ENCODE data around the gene DEGS1.
"Not testable (repeated sequence)": the region's sequence is repeated elsewhere in the genome, so short reads cannot be mapped to it uniquely, and the experiment has no call there.

Gene DEGS1

DNA sequence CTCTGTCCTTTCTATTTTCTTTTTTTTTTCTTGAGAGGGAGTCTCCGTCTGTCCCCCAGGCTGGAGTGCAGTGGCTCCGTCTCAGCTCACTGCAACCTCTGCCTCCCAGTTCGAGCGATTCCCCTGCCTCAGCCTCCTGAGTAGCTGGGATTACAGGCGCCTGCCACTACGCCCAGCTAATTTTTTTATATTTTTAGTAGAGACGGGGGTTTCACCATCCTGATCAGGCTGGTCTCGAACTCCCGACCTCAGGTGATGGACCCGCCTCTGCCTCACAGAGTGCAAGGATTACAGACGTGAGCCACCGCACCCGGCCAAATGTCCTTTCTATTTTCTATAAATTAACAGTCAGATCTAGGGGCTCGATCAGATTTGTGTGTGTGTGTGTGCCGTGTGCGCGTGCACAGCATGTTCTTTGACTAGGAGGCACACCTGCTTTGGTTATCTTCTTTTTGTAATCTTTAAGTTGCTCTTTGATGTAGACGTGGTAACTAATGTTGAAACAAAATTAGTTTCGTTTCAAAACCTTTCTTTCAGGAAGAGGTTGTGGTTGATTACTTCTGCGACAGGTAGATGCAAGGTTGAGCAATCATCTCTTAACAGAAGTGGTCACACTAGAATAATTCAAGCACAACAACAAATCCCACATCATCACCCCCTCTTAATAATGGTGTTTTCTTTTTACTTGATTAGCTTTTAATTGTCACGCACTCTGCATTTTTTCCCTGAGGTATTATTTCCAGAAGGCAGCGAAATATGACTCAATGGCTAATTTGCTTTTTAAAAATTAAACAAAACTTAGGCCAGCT is 779 bp upstream of the DEGS1 start:
- DNase-seq: no peak

DNA sequence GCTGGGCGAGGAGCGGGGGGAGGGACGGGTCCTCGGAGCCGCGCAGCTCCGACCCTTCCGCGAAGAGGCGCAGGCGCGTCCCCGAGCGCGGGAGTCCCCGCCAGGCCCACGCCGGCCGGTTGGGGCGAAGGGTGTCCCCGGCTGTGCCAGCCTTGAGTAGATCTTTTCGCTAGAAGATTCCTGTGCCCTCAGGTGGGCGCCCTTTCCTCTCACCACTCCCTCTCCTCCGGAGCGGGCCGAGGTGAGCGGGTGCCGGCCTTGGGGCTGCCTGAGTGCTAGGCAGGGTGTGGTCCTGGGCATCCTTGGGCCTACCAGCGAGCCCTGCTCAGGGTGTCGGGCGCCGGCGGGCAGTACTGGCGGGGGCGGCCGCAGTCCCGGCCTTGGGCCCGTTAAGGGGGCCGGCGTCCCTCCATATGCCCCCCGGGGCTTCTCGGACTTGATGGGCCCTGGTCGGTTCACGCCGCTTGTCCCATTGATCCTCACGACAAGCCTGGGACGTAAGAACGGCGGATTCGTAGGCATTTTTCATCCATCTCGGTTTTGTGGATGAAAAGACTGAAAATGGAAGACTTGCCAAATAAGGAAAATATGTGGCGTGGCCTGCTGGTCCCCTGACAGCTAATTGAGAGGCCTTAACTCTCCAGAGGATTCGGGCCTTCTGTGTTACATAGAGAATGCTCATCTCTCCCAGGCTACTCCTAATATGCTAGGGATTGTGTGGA is 712 bp downstream of the DEGS1 start:
- DNase-seq: peak; percentile 29 to 65

DNA sequence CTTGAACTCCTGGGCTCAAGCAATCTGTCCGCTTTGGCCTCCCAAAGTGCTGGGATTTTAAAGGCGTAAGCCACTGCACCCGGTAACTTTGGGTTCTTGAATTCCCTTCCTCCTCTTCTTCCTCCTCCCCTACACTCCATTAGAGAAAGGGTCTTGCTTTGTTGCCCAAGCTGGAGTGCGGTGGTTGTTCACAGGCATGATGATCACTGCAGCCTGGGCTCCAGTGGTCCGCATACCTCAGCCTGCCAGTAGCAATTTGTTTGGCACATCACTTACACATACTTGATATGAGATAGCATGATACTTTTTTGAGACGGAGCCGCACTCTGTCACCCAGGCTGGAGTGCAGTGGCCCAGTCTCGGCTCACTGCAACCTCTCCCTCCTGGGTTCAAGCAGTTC is 2.2 kb downstream of the DEGS1 start:
- DNase-seq: no peak

DNA sequence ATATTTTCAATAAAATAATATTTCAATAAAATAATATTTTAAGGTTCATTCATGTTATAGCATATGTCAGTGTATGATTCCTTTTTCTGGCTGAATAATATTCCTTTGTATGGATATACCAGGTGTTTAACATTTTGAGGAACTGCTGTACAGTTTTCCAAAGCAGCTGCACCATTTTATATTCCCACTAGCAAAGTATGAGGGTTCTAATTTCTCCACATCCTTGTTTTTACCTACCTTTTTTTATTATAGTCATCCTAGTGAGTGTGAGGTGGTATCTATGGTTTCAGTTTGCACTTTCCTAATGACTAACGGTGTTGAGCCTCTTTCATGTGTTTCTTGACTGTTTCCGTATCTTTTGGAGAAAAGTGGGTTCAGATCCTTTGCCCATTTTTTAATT is 5.2 kb downstream of the DEGS1 start:
- DNase-seq: no peak

DNA sequence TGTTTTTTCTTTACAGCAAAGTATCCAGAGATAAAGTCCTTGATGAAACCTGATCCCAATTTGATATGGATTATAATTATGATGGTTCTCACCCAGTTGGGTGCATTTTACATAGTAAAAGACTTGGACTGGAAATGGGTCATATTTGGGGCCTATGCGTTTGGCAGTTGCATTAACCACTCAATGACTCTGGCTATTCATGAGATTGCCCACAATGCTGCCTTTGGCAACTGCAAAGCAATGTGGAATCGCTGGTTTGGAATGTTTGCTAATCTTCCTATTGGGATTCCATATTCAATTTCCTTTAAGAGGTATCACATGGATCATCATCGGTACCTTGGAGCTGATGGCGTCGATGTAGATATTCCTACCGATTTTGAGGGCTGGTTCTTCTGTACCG is 6.5 kb downstream of the DEGS1 start:
- DNase-seq: no peak

DNA sequence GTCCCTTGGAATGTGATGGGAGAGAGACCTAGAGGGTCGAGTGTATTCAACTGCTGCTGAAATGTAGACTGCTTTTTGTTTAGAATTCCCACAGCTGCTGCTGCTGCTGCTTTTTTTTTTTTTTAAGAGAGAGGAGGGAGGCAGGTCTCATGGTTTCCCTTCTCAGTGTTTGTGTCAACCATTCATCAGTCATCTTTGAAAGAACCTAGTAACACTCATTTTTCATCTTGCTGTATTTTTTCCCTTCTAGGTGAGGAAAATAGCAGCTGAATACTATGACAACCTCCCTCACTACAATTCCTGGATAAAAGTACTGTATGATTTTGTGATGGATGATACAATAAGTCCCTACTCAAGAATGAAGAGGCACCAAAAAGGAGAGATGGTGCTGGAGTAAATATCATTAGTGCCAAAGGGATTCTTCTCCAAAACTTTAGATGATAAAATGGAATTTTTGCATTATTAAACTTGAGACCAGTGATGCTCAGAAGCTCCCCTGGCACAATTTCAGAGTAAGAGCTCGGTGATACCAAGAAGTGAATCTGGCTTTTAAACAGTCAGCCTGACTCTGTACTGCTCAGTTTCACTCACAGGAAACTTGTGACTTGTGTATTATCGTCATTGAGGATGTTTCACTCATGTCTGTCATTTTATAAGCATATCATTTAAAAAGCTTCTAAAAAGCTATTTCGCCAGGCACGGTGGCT is 9.2 kb downstream of the DEGS1 start:
- no peak for DNase-seq

DNA sequence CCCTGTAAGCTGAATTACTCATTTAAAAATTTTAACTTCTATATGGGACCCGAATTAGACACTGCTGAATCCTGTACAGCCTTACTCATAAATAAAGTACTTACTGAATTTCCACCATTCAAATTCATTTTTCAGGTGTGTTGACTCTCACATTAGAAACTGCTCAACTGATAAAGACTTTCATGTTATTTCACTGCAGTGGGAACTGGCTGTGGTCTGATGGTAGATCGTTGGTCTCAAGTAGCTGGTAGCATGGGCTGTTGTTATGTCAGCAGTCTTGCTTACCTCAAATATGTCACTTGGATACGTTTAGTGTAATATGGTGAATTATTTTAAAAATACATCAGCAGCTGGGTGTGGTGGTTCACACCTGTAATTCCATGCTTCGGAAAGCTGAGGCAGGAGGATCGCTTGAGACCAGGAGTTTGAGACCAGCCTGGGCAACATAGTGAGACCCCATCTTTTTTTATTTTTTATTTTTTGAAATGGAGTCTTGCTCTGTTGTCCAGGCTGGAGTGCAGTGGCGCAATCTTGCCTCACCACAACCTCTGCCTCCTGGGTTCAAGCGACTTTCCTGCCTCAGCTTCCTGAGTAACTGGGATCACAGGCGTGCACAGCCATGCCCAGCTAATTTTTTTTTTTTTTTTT is 10.4 kb downstream of the DEGS1 start:
- no peak for DNase-seq

DNA sequence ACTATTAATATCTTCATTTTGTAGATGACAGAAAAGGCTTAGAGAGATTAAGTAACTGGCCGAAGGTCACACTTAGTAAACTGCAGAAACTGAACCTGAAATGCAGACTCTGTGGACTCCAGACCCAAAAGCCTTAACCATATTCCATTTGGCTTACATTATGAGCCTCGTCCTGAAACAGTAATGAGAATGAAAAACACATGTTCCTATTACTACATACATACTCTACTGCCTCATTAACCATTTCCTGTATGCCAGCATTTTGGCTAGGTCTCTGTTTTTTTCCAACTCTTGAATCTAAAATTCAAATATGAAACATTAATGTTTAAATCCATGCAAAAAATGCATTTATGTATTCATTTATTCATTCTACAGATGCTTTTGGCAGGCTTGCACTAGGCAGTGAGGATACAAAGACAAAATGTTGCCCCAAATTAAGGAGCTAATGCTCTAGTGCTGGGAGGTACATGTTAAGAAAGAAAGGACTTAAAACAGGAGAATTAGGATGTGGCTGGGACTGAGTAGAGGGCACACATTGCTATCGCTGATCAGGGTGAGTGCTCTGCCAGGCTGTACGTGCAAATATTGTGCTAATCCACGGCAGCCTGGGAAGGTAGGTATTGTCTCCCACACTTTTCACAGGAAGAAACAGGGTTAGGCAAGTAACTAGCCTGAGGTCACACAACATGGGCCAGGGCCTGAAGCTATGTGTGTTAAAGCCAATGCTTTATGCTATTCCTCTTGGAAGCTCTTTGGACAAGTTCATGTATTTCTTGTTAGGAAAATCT is 14.0 kb downstream of the DEGS1 start:
- no peak for DNase-seq

DNA sequence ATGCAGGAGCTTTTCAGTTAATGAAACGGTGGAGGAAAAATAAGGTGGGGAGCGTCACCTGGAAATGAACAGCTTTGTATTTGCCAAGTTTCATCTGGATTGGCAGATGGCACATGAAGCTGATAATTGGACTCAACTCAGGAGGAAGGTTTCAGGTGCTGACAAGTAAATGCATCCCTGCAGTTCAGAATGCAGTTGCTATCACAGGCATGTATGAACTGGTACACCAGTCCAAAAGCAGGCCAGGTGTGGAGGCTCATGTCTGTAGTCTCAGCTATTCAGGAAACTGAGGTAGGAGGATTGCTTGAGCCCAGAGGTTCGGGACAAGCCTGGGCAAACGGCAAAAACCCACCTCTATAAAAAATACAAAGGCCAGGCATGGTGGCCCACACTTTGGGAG is 15.5 kb downstream of the DEGS1 start:
- DNase-seq: no peak

DNA sequence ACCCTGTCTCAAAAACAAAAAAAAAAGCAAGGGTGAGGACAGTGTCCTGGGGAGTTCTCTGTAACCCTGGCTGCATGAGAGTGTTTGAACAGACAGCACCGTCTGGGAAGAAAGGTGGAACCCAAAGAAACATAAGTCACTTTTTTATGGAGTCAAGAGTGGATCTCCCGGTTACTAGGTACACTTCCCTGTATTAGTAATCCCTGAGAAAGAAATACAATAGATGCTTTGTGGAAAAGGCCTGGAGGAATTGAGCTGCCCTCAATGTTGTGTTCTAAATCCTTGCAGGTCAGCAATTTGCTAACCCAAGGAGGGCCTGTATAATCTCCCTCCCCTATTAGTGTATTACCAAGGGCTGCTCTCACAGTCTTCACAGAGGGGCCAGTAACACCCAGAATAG is 16.6 kb downstream of the DEGS1 start:
- DNase-seq: no peak

DNA sequence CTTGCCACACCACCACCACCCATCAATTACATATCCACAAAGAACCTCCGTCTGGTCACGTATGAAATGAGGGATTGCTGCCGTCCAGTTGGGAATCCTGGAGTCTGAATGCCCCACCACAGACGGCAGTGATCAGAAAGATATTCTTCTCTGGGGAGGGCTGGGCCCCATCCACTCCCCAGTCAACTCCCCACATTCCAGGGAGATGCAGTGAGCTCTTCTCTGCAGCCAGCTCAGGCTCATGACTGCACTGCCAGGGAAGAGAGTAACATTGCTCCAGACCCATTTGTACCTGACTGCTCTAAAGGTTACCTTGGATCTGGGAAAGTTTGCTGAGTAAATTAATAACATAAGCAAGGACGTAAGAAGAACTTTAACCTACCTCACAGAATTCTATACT is 18.3 kb downstream of the DEGS1 start:
- no peak for DNase-seq

DNA sequence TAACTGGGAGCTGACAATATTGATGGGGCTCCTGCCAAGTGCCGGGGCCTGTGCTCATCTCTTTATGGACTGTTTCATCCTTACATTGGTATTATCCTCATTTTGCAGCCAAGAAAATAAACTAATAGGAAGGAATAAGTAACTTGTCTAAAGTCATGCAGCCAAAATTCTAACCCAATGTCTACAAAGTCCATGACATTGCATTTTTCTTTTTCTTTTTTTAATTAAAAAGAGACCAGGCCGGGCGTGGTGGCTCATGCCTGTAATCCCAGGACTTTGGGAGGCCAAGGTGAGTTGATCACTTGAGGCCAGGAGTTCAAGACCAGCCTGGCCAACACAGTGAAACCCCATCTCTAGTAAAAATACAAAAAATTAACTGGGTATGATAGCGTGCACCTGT is 18.8 kb downstream of the DEGS1 start:
- DNase-seq: no peak

DNA sequence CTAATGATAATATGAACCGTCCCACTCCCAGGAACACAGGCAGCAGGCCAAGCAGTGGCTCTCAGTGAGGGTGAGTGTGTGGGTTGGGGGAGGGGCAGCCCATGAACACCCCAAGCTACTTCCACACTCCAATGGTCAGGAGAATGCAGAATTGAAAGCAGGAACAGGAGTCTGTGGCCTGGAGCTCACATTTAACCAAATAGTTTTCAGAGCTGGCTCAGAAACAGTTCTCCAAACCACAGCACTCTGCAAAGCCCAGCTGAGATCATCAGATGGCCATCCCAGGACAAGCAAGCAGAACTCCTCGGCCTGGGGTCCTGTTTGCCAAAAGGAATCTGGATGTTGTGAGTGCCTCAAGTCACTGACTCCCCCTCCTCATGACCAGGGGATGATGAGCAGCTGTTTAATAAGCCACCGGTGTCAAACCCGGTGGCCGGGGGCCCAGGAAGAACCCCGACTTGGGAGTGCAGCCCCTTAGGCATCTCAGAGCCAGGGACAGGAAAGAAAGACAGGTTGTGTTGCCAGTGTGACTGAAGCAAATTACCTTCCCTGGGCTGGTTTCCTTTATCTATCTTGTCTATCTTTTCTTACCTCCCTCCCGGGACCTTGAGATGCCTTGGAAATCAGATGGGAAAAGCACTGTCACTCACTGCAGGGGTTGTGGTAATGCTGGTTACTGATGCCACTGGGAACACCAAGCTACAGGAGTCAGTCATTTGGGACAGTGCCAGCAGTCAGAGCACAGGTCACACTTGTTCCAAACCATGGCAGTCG is 20.4 kb downstream of the DEGS1 start:
- DNase-seq: no peak

DNA sequence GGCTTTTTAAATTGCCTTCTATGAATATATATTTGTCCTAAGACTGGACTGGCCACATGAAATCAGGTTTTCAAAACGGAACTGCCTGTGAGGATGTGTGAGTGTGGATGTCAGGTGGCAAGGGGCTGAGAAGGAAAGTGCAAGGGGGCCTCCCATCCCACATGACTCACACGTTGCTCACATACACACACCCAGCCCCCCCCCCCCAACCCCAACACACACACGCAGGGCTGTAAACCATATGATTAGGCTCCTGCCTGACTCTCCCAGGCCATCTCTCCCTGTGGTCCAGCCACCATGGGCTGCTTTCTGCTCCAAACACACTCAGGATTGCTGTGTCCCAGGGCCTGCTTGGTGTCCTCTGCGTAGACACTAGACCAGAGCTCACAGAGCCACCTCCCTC is 22.4 kb downstream of the DEGS1 start:
- no peak for DNase-seq

DNA sequence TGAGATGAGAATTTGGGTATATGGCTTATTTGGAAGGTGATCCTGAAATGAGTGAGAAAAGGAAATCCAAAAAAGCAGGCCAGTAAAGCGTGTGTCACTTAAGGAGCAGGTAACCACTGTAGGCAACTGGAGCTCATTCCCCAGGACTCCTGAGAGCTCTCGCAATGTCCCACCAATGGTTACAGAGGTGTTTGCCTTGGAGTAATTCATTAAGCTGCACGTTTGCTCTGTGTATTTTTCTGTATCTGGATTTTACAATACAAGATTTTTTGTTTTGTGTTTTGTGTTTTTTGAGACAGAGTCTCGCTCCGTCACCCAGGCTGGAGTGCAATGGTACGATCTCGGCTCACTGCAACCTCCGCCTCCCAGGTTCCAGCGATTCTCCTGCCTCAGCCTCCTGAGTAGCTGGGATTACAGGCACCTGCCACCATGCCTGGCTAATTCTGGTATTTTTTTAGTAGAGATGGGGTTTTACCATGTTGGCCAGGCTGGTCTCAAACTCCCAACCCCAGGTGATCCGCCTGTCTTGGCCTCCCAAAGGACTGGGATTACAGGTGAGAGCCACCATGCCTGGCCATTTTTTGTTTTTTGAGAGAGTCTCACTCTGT is 23.0 kb downstream of the DEGS1 start:
- DNase-seq: not testable (repeated sequence)

DNA sequence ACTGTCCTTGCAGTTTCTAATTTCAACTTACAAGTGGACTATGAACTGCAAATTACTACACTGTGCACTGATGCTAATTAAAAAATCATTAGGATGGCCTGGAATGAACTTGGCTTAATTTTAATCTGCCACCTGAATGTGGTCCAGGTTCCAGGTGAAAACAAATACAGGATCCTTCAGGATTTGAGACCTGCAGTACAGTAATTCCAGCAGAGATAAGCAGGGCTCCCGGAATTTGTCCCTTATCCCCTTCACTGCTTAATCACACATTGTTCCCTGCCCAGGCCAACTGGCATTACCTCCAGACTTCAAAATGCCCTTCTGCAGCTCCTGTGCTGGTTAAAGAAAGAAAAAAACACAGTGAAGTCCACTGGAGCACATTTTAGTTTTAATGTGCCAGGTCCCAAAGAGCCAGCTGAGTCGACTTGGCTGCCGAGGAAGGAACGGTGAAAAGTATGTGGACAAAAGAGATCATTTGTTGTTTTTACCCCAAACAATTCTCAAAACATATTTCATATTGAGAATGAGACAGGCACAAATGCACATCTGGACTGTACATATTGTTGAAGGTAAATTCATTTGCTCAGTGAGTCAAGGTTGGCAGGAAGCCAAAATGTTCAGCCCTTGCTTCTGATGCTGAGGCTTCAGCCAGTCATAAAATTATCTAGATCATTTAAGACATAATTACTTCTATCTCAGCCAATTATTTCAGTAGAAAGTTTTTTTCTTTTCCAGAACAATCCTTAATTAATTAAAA is 28.3 kb downstream of the DEGS1 start:
- DNase-seq: peak; percentile 32 to 80

DNA sequence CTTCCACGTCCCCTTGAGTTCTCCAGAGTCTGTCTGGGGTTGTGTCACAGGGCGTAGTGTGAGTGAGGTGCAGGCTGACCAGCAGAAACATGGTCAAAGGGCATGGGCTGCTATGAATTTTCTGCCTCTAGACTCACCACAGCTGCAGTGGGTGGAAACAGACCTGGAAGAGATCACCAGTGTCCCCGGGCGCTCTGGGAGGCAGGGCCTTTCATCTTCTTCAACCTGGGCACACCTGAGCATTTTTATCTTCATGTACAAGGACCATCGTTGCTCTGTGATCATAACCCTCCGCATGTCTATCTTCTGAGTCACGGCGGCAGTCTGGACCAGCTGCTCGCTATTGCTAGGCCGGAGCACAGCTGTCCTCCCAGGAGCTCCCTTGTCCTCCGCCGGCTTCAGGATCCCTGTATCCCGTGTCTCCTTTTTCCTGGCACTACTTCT is 29.6 kb downstream of the DEGS1 start:
- no peak for DNase-seq

DNA sequence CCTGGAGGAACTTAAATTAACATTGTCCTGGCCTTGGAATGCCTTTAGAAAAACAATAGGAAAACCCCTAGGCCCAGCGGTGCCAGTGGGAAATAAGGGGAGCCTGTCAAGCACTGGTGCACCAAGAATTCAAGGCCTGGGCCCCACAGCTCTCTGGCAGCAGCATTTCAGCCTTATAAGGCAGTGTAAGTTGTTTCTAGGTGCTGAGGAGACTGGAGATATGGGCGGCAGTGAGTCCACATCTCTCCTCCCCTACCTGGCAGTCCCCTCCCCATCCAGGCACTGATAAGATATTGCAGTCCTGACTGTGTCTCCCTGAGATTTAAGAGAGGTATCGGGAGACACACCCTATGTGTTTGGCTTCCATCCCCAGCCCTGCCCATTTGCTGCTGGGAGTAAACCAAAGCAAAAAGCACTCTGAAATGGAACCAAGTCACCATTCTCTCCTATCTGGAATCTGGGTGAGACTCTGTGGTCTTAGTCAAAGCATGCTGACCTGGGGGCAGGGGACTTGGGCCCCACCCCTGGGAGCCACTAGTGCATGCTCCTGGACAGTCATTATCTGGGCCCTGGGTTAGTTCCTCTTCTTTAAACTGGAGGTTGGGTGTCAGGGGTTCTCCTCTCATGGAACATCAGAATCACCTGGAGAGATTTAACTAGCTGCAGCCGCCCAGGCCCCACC is 30.5 kb downstream of the DEGS1 start:
- DNase-seq: no peak

DNA sequence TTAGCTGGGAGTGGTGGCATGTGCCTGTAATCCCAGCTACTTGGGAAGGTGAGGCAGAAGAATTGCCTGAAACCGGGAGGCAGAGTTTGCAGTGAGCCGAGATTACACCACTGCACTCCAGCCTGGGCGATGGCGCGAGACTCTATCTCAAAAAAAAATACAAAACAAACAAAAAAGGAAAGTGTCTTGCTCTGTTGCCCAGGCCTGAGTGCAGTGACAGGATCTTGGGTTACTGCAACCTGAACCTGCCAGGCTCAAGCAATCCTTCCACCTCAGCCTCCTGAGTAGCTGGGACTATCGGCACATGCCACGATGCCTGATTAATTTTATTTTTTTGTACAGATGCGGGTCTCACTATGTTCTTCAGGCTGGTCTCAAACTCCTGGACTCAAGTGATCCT is 33.3 kb downstream of the DEGS1 start:
- no peak for DNase-seq

Measured in NCI-H446 (cell line).